ENCODE measurements around the gene MALAT1. TPM values are rescaled to one million over a fixed set of nuclear protein-coding genes. Genes with fewer than 3 reads are reported as not detected.
A peak's percentile ranks its signal among the peaks of the same experiment; 100 is the strongest.

MALAT1 gene
- total and polyA plus RNA-seq, 2 of the 8 experiments (the other 6 are each of a cell fraction or from before 2014, with no cell fraction given) = 115 to 984 TPM

DNA sequence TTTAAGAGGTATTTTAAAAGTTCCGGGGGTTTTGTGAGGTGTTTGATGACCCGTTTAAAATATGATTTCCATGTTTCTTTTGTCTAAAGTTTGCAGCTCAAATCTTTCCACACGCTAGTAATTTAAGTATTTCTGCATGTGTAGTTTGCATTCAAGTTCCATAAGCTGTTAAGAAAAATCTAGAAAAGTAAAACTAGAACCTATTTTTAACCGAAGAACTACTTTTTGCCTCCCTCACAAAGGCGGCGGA lies 193 bp upstream of the MALAT1 start:
- FAIRE-seq (no peak), DNase-seq (ENCODE audit: low read depth in 1 of 2, low spot score in 2 of 2) (no peak)
- Histone ChIP-seq H2AK5ac (ENCODE audit: low read depth, low read length) (peak overlapping the region; percentile 99; the same call in 1 of the 2 replicates), H2BK15ac (ENCODE audit: low read length) (no peak overlapping the region), H3K9me3 (ENCODE audit: insufficient read depth in 2 of 2, low read depth in 1 of 2, low read length in 1 of 2) (no peaks in the 10 kb centered on the region), H3K36me3 (ENCODE audit: control insufficient read depth in 2 of 4, insufficient read depth in 4 of 4, low read length in 3 of 4) (peaks cover 17 to 38% (median 25%) of the 10 kb centered on the region in 4 experiments), H2BK120ac (replicated peaks; ENCODE audit: low read depth, low read length) (peak overlapping the region; percentile 96), H3K4me1 (replicated peaks in 1 of 4; ENCODE audit: control insufficient read depth in 3 of 4, insufficient read depth in 4 of 4, low read length in 3 of 4) (peaks cover 5 to 16% (median 6%) of the 10 kb centered on the region in 4 experiments; a peak in 6 of 7 replicates), H2AFZ (ENCODE audit: low read length) (no peak overlapping the region), H2BK5ac (ENCODE audit: low read depth, low read length) (peak overlapping the region; percentile 99), H4K91ac (replicated peaks; ENCODE audit: insufficient read length, low read length) (peak overlapping the region; percentile 100), H3K79me1 (ENCODE audit: low read depth, low read length) (no peaks in the 10 kb centered on the region), H2BK20ac (ENCODE audit: low read length) (peak overlapping the region; percentile 23; the same call in 1 of the 2 replicates), H3K56ac (replicated peaks; ENCODE audit: insufficient read length, low read depth, low read length) (peak overlapping the region; percentile 96), H3K4me2 (ENCODE audit: insufficient read depth in 1 of 2, low read depth in 2 of 2, low read length in 2 of 2) (peak overlapping the region; percentile 90 to 98), H4K8ac (ENCODE audit: extremely low read depth, insufficient read depth, low read length) (peak overlapping the region; percentile 100; the same call in 1 of the 2 replicates), H3K23me2 (ENCODE audit: low read depth, low read length) (peaks cover 15% of the 10 kb centered on the region), H3K14ac (ENCODE audit: insufficient read length) (no peak overlapping the region), H3K79me2 (ENCODE audit: control insufficient read depth in 1 of 2, insufficient read depth in 2 of 2, low read length in 2 of 2) (peaks cover 36 to 67% of the 10 kb centered on the region in 2 experiments), H3K4ac (replicated peaks; ENCODE audit: insufficient read length, low read depth, low read length) (peak overlapping the region; percentile 17), H3K23ac (ENCODE audit: insufficient read length) (no peak overlapping the region), H3K27me3 (replicated peaks in 1 of 4; ENCODE audit: control insufficient read depth in 3 of 4, extremely low read depth in 1 of 4, insufficient read depth in 3 of 4, low read length in 3 of 4) (no peaks in the 10 kb centered on the region), H3K9ac (replicated peaks in 1 of 4; ENCODE audit: extremely low read depth in 1 of 4, low read depth in 3 of 4, low read length in 3 of 4) (peak overlapping the region; percentile 92 to 99 (median 96)), H3K18ac (ENCODE audit: extremely low read depth, low read length) (peak overlapping the region; percentile 91; the same call in 1 of the 2 replicates), H4K5ac (ENCODE audit: insufficient read length, low read depth, low read length) (peak overlapping the region; percentile 96), H2BK12ac (ENCODE audit: low read depth, low read length) (peak overlapping the region; percentile 98; the same call in 1 of the 2 replicates), H4K20me1 (replicated peaks in 1 of 2; ENCODE audit: control insufficient read depth in 1 of 2, insufficient read depth in 2 of 2, low read length in 2 of 2) (peaks cover 23 to 32% of the 10 kb centered on the region in 2 experiments), H3K4me3 (ENCODE audit: extremely low read depth in 1 of 4, insufficient read depth in 2 of 4, low read depth in 3 of 4, low read length in 4 of 4) (peak overlapping the region; percentile 82 to 100 (median 95)), H3K27ac (ENCODE audit: low read depth, low read length) (peak overlapping the region; percentile 99)
- POLR2A ChIA-PET (ENCODE audit: partially characterized antibody) = interaction anchor here (0.7 to 29.8 kb wide), 42 partner anchors 3 to 388 kb away, joined by 3 to 1569 read pairs (median 8); partner anchors contain the start of genes DPF2, FAM89B, FRMD8 and MALAT1
- peak; percentile 63; the same call in 1 of the 2 replicates for TF ChIP-seq JUN (IDR thresholded peaks at IDR 0.05; ENCODE audit: low read depth, low read length)
- no peak for TF ChIP-seq TCF12 (IDR thresholded peaks at IDR 0.05; ENCODE audit: low read depth, low read length)
- 7% methylated on average over 6 of the region's 6 CpGs; no CpG with 5 or more reads in 1 of the 2 experiments for WGBS, 2 experiments (ENCODE audit: extremely low coverage in 1 of 2, insufficient coverage in 1 of 2, insufficient read length in 1 of 2, insufficient replicate concordance in 2 of 2, low coverage in 1 of 2, low lambda C conversion rate in 2 of 2, missing lambda C conversion rate in 1 of 2)
- CTCF ChIA-PET (ENCODE audit: partially characterized antibody) = interaction anchor here (1.6 to 29.0 kb wide), 7 partner anchors 8 to 82 kb away, joined by 3 to 809 read pairs (median 19); no protein-coding TSS in a partner anchor
